ENCODE measurements around the gene WDR59. TPM values are rescaled to one million over a fixed set of nuclear protein-coding genes. Genes with fewer than 3 reads are reported as not detected.

WDR59 gene
- total and polyA plus RNA-seq, 2 donors (not counting 3 experiments of a cell fraction or from before 2014, with no cell fraction given) = 51.1 to 60.0 TPM

DNA sequence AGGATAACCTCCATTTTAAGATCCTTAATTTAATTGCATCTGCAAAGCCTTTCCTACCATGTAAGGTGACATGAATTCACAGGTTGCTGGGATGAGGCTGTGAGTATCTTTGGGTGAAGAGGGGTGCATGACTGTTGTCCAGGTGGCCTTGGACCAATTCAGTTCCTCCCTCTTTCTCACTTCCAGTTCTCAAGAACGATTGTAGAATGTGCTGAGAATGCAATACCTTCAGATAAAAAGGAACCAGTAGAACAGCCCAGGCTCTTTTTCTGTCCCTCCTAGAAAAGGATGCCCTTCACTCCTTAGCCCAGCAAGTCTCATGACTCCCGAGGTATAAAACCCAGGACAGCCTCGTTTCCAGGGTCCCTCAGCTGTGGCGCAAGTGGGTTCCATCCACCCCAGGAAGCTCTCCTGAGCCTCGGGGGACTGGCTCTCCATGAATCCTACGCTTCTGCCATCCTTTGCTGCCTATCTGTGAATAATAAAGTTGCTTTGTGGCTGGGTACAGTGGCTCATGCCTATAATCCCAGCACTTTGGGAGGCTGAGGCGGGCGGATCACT lies 148.7 kb downstream of the WDR59 start:
- CTCF ChIA-PET = interaction anchor here (0.8 to 2.1 kb wide), 2 partner anchors 23 to 26 kb away, joined by 3 to 13 read pairs; no protein-coding TSS in a partner anchor
- intact Hi-C loops (cut with micrococcal nuclease) = no loop called here
- H3K36me3 ChIP-seq (ENCODE audit: control insufficient read depth in 2 of 2, extremely low read depth in 1 of 2, insufficient read depth in 2 of 2, low read length in 2 of 2) = no peaks in the 10 kb centered on the region
- H3K4me3 ChIP-seq (replicated peaks in 1 of 3; ENCODE audit: insufficient read depth in 1 of 3, low read depth in 1 of 3, low read length in 3 of 3) = no peak overlapping the region
- no peak for FAIRE-seq
- no peak for DNase-seq (ENCODE audit: low read depth, low spot score)
- H3K27ac ChIP-seq (ENCODE audit: insufficient read depth, low read depth, low read length) = no peak overlapping the region
- H3K9me3 ChIP-seq (replicated peaks; ENCODE audit: control insufficient read depth, insufficient read depth, low read length) = no peaks in the 10 kb centered on the region
- H3K4me2 ChIP-seq (ENCODE audit: insufficient read depth, low read length) = no peak overlapping the region
- BruUV-seq (replicated peaks) = no TSS peak
- no peaks in the 10 kb centered on the region for H3K4me1 ChIP-seq (ENCODE audit: control insufficient read depth, extremely low read depth, insufficient read depth, low read length)
- no peak overlapping the region for H2AFZ ChIP-seq (ENCODE audit: low read depth, low read length)
- H3K9me1 ChIP-seq (replicated peaks; ENCODE audit: control insufficient read depth, extremely low read depth, insufficient read depth, low read length) = no peaks in the 10 kb centered on the region
- dilution Hi-C loops (cut with MboI; ENCODE audit: extremely low pct_ligation_motif_present, low sequenced_read_pairs) = no loop called here
- peaks cover 0 to 3% of the 10 kb centered on the region in 2 experiments for H3K27me3 ChIP-seq (ENCODE audit: control insufficient read depth in 2 of 2, insufficient read depth in 2 of 2, low read length in 2 of 2)
- H3K9ac ChIP-seq (replicated peaks; ENCODE audit: extremely low read depth, insufficient read depth, low read length) = no peak overlapping the region
- H3K79me2 ChIP-seq (ENCODE audit: control insufficient read depth, insufficient read depth, low read length) = no peaks in the 10 kb centered on the region
- POLR2A ChIA-PET = no interaction called here
- TF ChIP-seq FOS (IDR thresholded peaks at IDR 0.05; ENCODE audit: borderline replicate concordance, insufficient read depth, low read length) (no peak), POLR2AphosphoS5 (IDR thresholded peaks at IDR 0.05; ENCODE audit: insufficient read depth, low read depth, low read length) (no peak), MAX (IDR thresholded peaks at IDR 0.05; ENCODE audit: insufficient read depth, insufficient read length) (no peak), GATA2 (IDR thresholded peaks at IDR 0.05; ENCODE audit: insufficient read depth, insufficient read length, low read depth, low read length) (no peak), EZH2 (IDR thresholded peaks at IDR 0.05; ENCODE audit: borderline replicate concordance, low read depth, low read length, severe bottlenecking) (no peak), CTCF (IDR thresholded peaks at IDR 0.05; ENCODE audit: extremely low read depth in 1 of 2, insufficient read depth in 1 of 2, low read depth in 1 of 2, low read length in 2 of 2) (no peak), POLR2A (IDR thresholded peaks at IDR 0.05; ENCODE audit: low read depth, low read length) (no peak), JUN (IDR thresholded peaks at IDR 0.05; ENCODE audit: borderline replicate concordance, insufficient read depth, insufficient read length, low read depth) (no peak), MYC (IDR thresholded peaks at IDR 0.05; ENCODE audit: low read depth, low read length) (no peak)
- H4K20me1 ChIP-seq (replicated peaks; ENCODE audit: control insufficient read depth, extremely low read depth, insufficient read depth, low read length) = no peaks in the 10 kb centered on the region
